Nucleus accumbens (tissue), 56 donors: ENCODE measurements around the gene CLIP1.
A peak's percentile ranks its signal among the peaks of the same experiment; 100 is the strongest.

ENCODE experiments used
- DNase-seq, 56 donors: peaks; one replicate each; lab custom pipeline; 2025; lab: John Stamatoyannopoulos, UW

The CLIP1 gene

GRCh38 chr12:122323311-122324019, 99.0 kb downstream of the CLIP1 start:
- peak in 1 of 56 donors; percentile 6 for DNase-seq

DNA sequence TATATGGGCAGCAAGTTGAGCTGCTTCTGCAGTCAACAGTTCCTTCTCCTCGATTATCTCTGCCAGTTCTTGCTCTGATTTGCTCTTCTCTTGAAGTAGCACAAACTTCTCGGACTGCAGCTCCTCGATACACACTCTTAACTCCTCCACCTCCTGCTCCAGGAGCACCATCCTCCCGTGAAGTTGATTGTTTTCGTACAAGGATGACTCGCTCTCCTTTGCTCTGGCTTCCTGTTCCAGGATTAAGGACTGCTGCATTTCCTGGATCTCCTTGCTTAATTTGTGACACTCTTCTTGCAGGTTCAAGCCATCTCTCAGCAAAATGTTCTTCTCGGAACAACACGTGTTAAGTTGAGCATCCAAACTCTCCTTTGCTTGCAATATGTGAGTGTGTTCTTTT, 100.0 kb downstream of the CLIP1 start:
- no peak for DNase-seq

GRCh38 chr12:122318607-122319605, 103.6 kb downstream of the CLIP1 start:
- DNase-seq = no peak

DNA sequence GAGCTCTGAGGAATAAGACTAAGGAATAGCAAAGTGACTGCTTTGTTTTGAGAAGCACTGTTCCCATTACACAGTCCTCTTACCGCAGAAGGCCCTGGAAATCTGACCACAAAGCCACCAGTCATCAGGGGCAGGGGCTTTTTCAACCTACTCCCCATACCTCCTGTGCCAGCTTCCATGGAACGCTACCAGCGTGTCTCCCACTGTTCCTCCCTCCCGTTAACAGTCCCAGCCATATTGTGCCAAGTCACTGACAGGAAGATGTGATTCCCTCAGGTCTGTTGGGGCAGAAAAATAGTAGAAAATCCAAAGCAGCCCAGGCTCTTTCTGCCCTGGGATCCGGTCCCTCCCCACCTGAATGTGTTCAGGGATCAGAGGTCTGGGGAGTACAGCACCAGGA, 109.5 kb downstream of the CLIP1 start:
- DNase-seq = no peak

- DNase-seq = no peak
These were observed 110.8 kb downstream of the CLIP1 start for GRCh38 chr12:122311696-122312095.

- no peak for DNase-seq
These were observed 111.7 kb downstream of the CLIP1 start for GRCh38 chr12:122310626-122311333.

DNA sequence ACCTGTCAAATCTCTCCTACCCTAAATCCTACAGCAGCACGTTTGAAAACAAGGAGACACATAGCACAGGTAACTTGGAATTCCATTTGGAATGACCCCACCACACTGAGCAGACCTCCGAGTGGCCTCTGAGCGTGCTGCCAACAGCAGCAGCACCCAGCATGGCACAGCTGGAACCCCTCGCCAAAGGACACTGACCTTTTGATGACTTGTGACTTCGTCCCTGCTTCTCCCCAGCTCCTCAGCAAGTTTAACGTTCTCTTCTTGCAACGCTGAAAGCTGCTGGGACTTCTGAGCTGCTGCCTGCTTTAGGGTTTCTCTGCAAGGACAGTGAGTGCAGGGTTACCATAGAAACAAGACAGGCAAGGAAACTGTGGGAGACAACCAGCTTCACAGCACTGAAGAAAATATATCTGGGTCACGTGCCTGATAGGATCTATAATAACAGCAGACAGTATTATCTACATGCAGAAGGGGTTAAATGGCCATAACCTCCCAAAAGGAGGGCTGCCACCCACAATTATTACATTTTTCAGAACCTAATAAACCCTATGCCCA, 112.8 kb downstream of the CLIP1 start:
- peak in 19 of 56 donors; percentile 3 to 63 (median 21) for DNase-seq

DNA sequence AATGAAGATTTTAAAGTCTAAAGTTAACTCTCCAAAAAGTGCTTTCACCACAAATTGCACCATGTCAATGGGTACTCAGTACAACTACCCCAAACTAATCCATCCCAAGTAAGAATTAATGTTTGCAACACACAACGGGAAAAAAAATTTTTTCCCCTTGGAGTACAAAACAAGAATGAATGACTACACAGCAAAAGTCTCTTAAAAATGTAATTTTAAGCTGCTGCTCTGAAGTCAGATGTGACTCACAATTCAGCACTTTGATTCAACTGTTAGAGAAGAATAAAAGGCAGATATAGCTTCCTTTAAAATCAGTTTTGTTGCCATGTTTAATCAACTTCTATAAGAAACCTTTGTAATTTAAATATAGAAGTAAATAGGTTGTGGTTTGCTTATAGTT, 113.7 kb downstream of the CLIP1 start:
- DNase-seq = no peak

DNA sequence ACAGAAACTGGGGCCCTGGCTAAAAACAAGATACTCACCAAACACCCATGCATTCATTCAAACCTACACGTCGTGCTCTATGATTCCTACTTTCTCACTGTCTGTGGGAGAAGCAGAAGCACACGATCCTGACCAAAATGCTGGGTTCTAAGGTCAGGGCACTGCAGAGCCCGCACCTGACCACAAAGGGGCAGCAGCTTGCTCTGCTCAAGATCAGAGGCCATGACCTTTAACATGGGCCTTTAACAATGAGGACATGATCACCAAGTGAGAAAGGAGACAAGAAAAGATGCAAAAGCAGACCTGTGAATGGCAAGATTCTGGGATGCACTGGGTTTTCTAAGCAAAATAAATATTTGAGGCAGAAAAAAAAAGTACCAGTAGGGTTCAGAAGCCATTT, 116.1 kb downstream of the CLIP1 start:
- no peak for DNase-seq

DNA sequence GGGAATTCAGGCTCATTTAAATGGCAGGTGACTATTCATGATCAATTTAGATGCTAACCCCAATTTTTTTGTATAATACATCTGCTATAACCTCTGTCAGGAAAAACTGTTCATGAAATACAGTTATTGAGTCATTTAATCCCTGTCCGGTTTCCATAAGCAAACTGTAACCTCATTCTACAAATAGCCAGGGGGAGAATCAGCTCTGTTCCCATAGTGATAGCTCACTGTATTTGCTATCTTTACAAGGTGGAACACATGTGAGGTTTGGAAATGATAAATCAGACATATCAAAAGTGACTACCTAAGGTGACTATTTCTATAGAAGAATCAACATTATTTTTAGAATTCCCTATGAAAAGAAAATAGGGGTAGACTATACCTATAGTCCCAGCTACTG, 117.5 kb downstream of the CLIP1 start:
- DNase-seq = no peak

DNA sequence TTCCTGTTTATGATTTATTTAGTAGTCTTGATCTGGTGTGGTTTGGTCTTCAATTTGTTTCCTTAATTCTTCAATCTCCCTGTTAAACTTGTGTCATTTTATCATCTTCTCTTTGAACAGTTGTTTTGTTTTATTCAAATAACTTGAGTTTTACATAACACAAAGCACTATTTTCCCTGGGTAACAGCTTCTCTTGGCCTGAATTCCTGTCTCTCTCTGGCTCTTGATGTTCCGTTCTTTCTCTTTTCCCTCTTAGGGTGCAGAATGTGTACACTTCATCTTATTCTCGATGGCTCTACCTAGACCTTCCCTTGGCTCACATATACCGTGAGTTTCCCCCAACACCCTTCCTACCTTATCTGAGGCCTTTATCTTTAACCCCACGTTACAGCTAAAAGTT, 119.4 kb downstream of the CLIP1 start:
- no peak for DNase-seq

DNA sequence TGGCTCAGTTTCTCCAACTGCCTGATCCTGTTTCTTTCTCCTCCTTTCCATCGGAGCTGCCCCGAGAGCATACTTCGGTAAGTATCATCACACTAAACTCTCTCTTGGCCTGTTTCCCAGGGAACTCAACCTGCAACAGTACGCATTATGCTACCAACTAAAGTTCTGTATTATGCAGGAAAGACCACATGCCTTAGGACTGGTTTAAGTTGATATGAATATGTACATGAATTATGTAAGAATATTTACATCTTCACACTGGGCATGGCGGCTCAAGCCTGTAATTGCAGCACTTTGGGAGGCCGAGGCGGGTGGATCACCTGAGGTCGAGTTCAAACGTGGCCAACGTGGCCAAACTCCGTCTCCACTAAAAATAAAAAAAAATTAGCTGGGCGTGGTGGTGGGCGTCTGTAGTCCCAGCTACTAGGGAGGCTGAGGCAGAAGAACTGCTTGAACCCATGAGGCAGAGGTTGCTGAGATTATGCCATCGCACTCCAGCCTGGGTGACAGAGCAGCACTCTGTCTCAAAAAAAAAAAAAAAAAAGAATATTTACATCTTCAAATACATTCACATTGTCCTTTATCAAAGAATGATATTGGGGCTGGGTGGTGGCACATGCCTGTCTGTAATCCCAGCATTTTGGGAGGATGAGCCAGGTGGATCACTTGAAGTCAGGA, 124.3 kb downstream of the CLIP1 start:
- DNase-seq = no peak

DNA sequence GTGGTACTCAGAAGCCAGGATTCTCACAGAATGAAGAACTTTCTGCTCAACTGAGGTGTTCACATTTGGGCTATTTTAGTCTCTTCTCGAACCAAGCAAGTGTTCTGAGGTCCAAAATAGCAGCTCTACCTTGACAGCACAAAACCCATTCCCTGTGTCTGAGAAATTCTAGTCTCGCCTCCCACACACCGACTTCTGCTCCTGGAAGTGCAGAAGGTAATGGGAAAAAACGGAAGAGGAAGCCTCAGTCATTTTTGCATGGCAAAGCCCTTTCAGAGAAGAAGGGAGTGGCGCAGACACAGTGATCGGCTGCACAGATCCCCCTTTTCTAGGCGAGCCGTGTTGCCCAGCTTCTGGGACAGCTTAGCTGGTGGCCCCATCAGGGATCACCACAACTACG, 125.0 kb downstream of the CLIP1 start:
- DNase-seq = peak in 21 of 56 donors; percentile 3 to 69 (median 23)

GRCh38 chr12:122295877-122296276, 126.6 kb downstream of the CLIP1 start:
- no peak for DNase-seq

GRCh38 chr12:122293081-122293480, 129.4 kb downstream of the CLIP1 start:
- DNase-seq = no peak

DNA sequence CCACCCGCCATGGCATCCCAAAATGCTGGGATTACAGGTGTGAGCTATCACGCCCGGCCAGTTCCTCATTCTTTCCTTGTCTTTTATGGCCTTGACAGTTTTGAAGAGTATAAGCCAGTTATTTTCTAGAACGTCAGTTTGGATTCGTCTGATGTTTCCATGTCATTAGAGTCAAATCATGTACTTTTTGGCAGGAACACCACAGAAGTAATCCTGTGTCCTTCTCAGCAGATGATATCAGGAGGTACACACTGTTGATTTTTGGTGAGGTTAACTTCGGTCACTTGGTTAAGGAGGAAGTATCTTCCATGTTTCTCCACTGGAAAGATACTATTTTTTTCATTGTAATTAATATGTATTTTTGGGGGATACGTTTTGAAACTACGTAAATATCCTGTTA, 131.0 kb downstream of the CLIP1 start:
- DNase-seq = no peak

DNA sequence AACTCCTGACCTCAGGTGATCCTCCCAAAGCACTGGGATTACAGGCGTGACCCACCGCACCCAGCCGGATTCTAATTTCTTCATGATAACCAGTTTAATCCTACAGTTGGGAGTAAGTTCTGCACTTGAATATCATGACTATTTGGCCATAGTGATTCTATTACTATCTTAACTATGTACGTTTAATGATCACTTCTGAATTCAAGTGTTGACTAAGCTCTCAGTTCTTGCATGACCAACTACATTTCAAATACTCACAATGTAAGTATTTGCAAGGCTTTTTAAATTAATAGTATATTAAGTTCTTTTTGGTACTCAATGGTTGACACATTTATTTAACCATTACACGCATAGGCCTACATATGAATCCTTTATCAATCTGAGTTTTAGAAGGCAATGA, 138.8 kb downstream of the CLIP1 start:
- DNase-seq = no peak

GRCh38 chr12:122282061-122282460, 140.4 kb downstream of the CLIP1 start:
- no peak for DNase-seq

- DNase-seq = no peak
These were observed 146.2 kb downstream of the CLIP1 start for GRCh38 chr12:122276242-122276641.

GRCh38 chr12:122275459-122275858, 147.0 kb downstream of the CLIP1 start:
- DNase-seq = no peak
